Astrocyte (in vitro differentiated cells and primary cell): Measurements from ENCODE around the gene DERA. TPM values are rescaled to one million over a fixed set of nuclear protein-coding genes. Genes with fewer than 3 reads are reported as not detected.

Source experiments
- DNase-seq: peaks from one replicate; pipeline ENCODE4 v3.0.0-alpha.2; 2010; ENCODE audit warnings: low read depth
- FAIRE-seq: peaks from 2 replicates; lab custom pipeline; 2011; peaks lifted over from hg19 to GRCh38; lab: Jason Lieb, UNC
- H2AFZ ChIP-seq: 2 replicates; pipeline ENCODE4 v1.6.0; 2012; ENCODE audit warnings: low read depth, low read length, inconsistent platforms
- H3K27ac ChIP-seq: 2 replicates; pipeline ENCODE4 v1.5.1; 2011; ENCODE audit warnings: low read depth, low read length, inconsistent platforms
- H3K27me3 ChIP-seq: 2 replicates; pipeline ENCODE4 v1.6.0; 2011; ENCODE audit warnings: low read length, inconsistent platforms; ENCODE audit not compliant: insufficient read depth
- H3K36me3 ChIP-seq: 2 replicates; pipeline ENCODE4 v1.5.1; 2011; ENCODE audit warnings: low read length, inconsistent platforms; ENCODE audit not compliant: insufficient read depth
- H3K4me1 ChIP-seq: 2 replicates; pipeline ENCODE4 v1.5.1; 2011; ENCODE audit warnings: low read length, inconsistent platforms; ENCODE audit not compliant: insufficient read depth
- H3K4me2 ChIP-seq: 2 replicates; pipeline ENCODE4 v1.6.0; 2012; ENCODE audit warnings: low read length, inconsistent platforms
- H3K4me3 ChIP-seq: 2 replicates; pipeline ENCODE4 v1.5.1; 2011; ENCODE audit warnings: low read depth, mild to moderate bottlenecking, low read length, inconsistent platforms; ENCODE audit not compliant: insufficient read depth
- H3K79me2 ChIP-seq: 2 replicates; pipeline ENCODE4 v1.6.0; 2012; ENCODE audit warnings: mild to moderate bottlenecking, low read length, inconsistent platforms; ENCODE audit not compliant: insufficient read depth
- H3K9ac ChIP-seq: 2 replicates; pipeline ENCODE4 v1.6.0; 2012; ENCODE audit warnings: mild to moderate bottlenecking, low read length, inconsistent platforms
- H3K9me3 ChIP-seq: 2 replicates; pipeline ENCODE4 v1.5.1; 2012; ENCODE audit warnings: low read depth, mild to moderate bottlenecking, low read length, inconsistent platforms; ENCODE audit not compliant: insufficient read depth
- H4K20me1 ChIP-seq: 2 replicates; pipeline ENCODE4 v1.6.0; 2012; ENCODE audit warnings: low read length, inconsistent platforms; ENCODE audit not compliant: insufficient read depth
- H3K27ac Mint-ChIP-seq: one replicate; pipeline ENCODE4 v1.8.0; 2021; ENCODE audit warnings: mild to moderate bottlenecking, mixed read lengths; ENCODE audit not compliant: unreplicated experiment
- H3K27me3 Mint-ChIP-seq: one replicate; pipeline ENCODE4 v1.8.0; 2021; ENCODE audit warnings: low read depth, mixed read lengths; ENCODE audit not compliant: unreplicated experiment
- H3K36me3 Mint-ChIP-seq: one replicate; pipeline ENCODE4 v1.8.0; 2021; ENCODE audit warnings: low read depth, mixed read lengths; ENCODE audit not compliant: unreplicated experiment
- H3K4me1 Mint-ChIP-seq: one replicate; pipeline ENCODE4 v1.8.0; 2021; ENCODE audit warnings: low read depth, mixed read lengths; ENCODE audit not compliant: unreplicated experiment
- H3K4me3 Mint-ChIP-seq: one replicate; pipeline ENCODE4 v1.8.0; 2021; ENCODE audit warnings: mild to moderate bottlenecking, moderate library complexity, mixed read lengths; ENCODE audit not compliant: unreplicated experiment
- H3K9me3 Mint-ChIP-seq: one replicate; pipeline ENCODE4 v1.8.0; 2021; ENCODE audit warnings: mild to moderate bottlenecking, mixed read lengths; ENCODE audit not compliant: unreplicated experiment
- CTCF ChIP-seq: IDR thresholded peaks from 2 replicates; pipeline ENCODE4 v1.5.1; 2011; ENCODE audit warnings: low read depth, mild to moderate bottlenecking, inconsistent platforms, low read length, moderate library complexity; ENCODE audit not compliant: insufficient read depth
- EZH2 ChIP-seq: IDR thresholded peaks from 2 replicates; pipeline ENCODE4 v1.6.1; 2012; ENCODE audit warnings: mild to moderate bottlenecking, low read length, inconsistent platforms; ENCODE audit not compliant: insufficient read depth
- total RNA-seq: library from RNA; stranded (reverse); gene quantifications from 2 replicates; pipeline ENCODE4 v1.2.1, GENCODE V29; 2021

Gene DERA
- total RNA-seq, 1 donor from 2014 or later = 40.1 TPM

- H3K27me3 ChIP-seq = no peaks in the 10 kb centered on the region
- H3K4me1 ChIP-seq = no peaks in the 10 kb centered on the region
- no peak overlapping the region for H3K9ac ChIP-seq
- Mint-ChIP-seq H3K27me3 (no peaks in the 10 kb centered on the region), H3K4me1 (peaks cover 6% of the 10 kb centered on the region), H3K27ac (no peak overlapping the region), H3K4me3 (no peak overlapping the region), H3K9me3 (peaks cover 3% of the 10 kb centered on the region), H3K36me3 (peaks cover 7% of the 10 kb centered on the region)
- TF ChIP-seq EZH2 (no peak), CTCF (no peak)
- no peak overlapping the region for H3K27ac ChIP-seq
- H3K36me3 ChIP-seq = no peaks in the 10 kb centered on the region
- no peak for FAIRE-seq
- no peak overlapping the region for H2AFZ ChIP-seq
- no peaks in the 10 kb centered on the region for H3K79me2 ChIP-seq
- DNase-seq = no peak
- H3K4me2 ChIP-seq = no peak overlapping the region
- H4K20me1 ChIP-seq = no peaks in the 10 kb centered on the region
- no peak overlapping the region for H3K4me3 ChIP-seq
- no peaks in the 10 kb centered on the region for H3K9me3 ChIP-seq
These were observed 132.3 kb downstream of the DERA start for GRCh38 chr12:16043480-16043879.

- Histone ChIP-seq H3K79me2 (no peaks in the 10 kb centered on the region), H3K4me2 (no peak overlapping the region), H3K9me3 (no peaks in the 10 kb centered on the region), H3K9ac (no peak overlapping the region), H3K27ac (no peak overlapping the region), H4K20me1 (no peaks in the 10 kb centered on the region), H2AFZ (no peak overlapping the region), H3K36me3 (no peaks in the 10 kb centered on the region), H3K4me3 (no peak overlapping the region), H3K27me3 (no peaks in the 10 kb centered on the region), H3K4me1 (no peaks in the 10 kb centered on the region)
- TF ChIP-seq EZH2 (no peak), CTCF (no peak)
- H3K4me3 Mint-ChIP-seq = no peak overlapping the region
- DNase-seq = no peak
- no peak for FAIRE-seq
- H3K36me3 Mint-ChIP-seq = peaks cover 3% of the 10 kb centered on the region
- H3K27ac Mint-ChIP-seq = no peak overlapping the region
- no peaks in the 10 kb centered on the region for H3K27me3 Mint-ChIP-seq
- peaks cover 6% of the 10 kb centered on the region for H3K4me1 Mint-ChIP-seq
- peaks cover 11% of the 10 kb centered on the region for H3K9me3 Mint-ChIP-seq
These were observed 135.1 kb downstream of the DERA start for GRCh38 chr12:16046266-16046665.

- Histone ChIP-seq H3K4me3 (no peak overlapping the region), H3K36me3 (no peaks in the 10 kb centered on the region), H3K27ac (no peak overlapping the region), H3K9me3 (no peaks in the 10 kb centered on the region), H3K79me2 (no peaks in the 10 kb centered on the region), H3K9ac (no peak overlapping the region), H3K27me3 (no peaks in the 10 kb centered on the region), H2AFZ (no peak overlapping the region), H3K4me1 (no peaks in the 10 kb centered on the region), H3K4me2 (no peak overlapping the region), H4K20me1 (no peaks in the 10 kb centered on the region)
- Mint-ChIP-seq H3K4me1 (peaks cover 6% of the 10 kb centered on the region), H3K36me3 (peaks cover 3% of the 10 kb centered on the region), H3K27me3 (no peaks in the 10 kb centered on the region), H3K9me3 (peaks cover 9% of the 10 kb centered on the region), H3K27ac (no peak overlapping the region), H3K4me3 (no peak overlapping the region)
- TF ChIP-seq CTCF (no peak), EZH2 (no peak)
- FAIRE-seq = no peak
- no peak for DNase-seq
These were observed 137.4 kb downstream of the DERA start for GRCh38 chr12:16048511-16048910.
